ENCODE measurements around the gene ZNF579. TPM values are rescaled to one million over a fixed set of nuclear protein-coding genes. Genes with fewer than 3 reads are reported as not detected.

The ZNF579 gene
- total RNA-seq, 1 experiment from 2014 or later, result 13.5 TPM

DNA sequence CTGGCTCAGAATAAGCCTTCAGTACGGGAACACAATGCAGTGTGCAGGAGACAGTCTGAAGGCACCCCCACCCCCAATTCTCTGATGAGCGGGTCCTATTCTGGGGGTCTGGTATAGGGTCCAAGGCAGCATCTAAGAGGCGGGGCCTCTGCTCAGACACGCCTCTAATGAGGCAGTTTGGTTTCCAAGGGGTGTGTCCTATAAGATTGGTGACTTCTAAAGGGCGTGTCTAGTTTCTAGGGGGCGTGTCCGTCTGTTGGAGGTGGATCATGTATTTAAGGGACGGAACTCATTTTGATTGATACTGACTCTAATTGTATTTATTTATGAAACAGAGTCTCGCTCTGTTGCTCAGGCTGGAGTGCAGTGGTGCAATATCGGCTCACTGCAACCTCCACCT is 10.0 kb upstream of the ZNF579 start:
- BruUV-seq (replicated peaks), result no TSS peak
- Histone ChIP-seq H3K4me1 (ENCODE audit: insufficient read depth, low read length) (peaks cover 10% of the 10 kb centered on the region), H3K9me3 (ENCODE audit: low read length) (no peaks in the 10 kb centered on the region), H3K79me2 (ENCODE audit: low read length) (no peaks in the 10 kb centered on the region), H3K4me2 (ENCODE audit: low read length) (no peak overlapping the region), H3K36me3 (ENCODE audit: low read depth, low read length) (peaks cover 4% of the 10 kb centered on the region; the same call in 1 of the 2 replicates), H3K27me3 (ENCODE audit: low read length) (no peaks in the 10 kb centered on the region), H3K4me3 (ENCODE audit: low read length) (no peak overlapping the region), H3K27ac (ENCODE audit: low read length) (no peak overlapping the region), H3K9ac (ENCODE audit: low read length) (no peak overlapping the region), H3K9me2 (replicated peaks; ENCODE audit: low read length) (no peaks in the 10 kb centered on the region), H2AFZ (ENCODE audit: low read length) (no peak overlapping the region), H4K20me1 (ENCODE audit: low read length) (no peaks in the 10 kb centered on the region), H3F3A (ENCODE audit: low read length, unreplicated experiment) (no peaks in the 10 kb centered on the region)
- DNase-seq (peak; percentile 58), ATAC-seq (no peak)
- TF ChIP-seq CTCF (conservative IDR thresholded peaks at IDR 0.05; ENCODE audit: low read depth, low read length) (no peak), EZH2phosphoT487 (IDR thresholded peaks at IDR 0.05; ENCODE audit: borderline replicate concordance, low read length) (no peak), EZH2 (IDR thresholded peaks at IDR 0.05; ENCODE audit: low read length, unreplicated experiment) (no peak)
- CTCF ChIA-PET, result no interaction called here
- POLR2A ChIA-PET (ENCODE audit: unreplicated experiment), result no interaction called here
- intact Hi-C loops (cut with micrococcal nuclease), result no loop called here

- no peaks in the 10 kb centered on the region for H3K9me2 ChIP-seq (replicated peaks; ENCODE audit: low read length)
- intact Hi-C loops (cut with micrococcal nuclease), result no loop called here
- H3K9ac ChIP-seq (ENCODE audit: low read length), result no peak overlapping the region
- H3F3A ChIP-seq (ENCODE audit: low read length, unreplicated experiment), result no peaks in the 10 kb centered on the region
- H3K9me3 ChIP-seq (ENCODE audit: low read length), result no peaks in the 10 kb centered on the region
- TF ChIP-seq CTCF (conservative IDR thresholded peaks at IDR 0.05; ENCODE audit: low read depth, low read length), result no peak
- TF ChIP-seq EZH2phosphoT487 (IDR thresholded peaks at IDR 0.05; ENCODE audit: borderline replicate concordance, low read length), result no peak
- TF ChIP-seq EZH2 (IDR thresholded peaks at IDR 0.05; ENCODE audit: low read length, unreplicated experiment), result no peak
- H3K4me3 ChIP-seq (ENCODE audit: low read length), result no peak overlapping the region
- H2AFZ ChIP-seq (ENCODE audit: low read length), result no peak overlapping the region
- no peak overlapping the region for H3K27ac ChIP-seq (ENCODE audit: low read length)
- ATAC-seq, result no peak
- H3K36me3 ChIP-seq (ENCODE audit: low read depth, low read length), result no peaks in the 10 kb centered on the region; the same call in 1 of the 2 replicates
- H3K4me2 ChIP-seq (ENCODE audit: low read length), result no peak overlapping the region
- BruUV-seq (replicated peaks), result no TSS peak
- POLR2A ChIA-PET (ENCODE audit: unreplicated experiment), result no interaction called here
- CTCF ChIA-PET, result no interaction called here
- H3K4me1 ChIP-seq (ENCODE audit: insufficient read depth, low read length), result peaks cover 10% of the 10 kb centered on the region
- no peaks in the 10 kb centered on the region for H4K20me1 ChIP-seq (ENCODE audit: low read length)
- no peak for DNase-seq
- no peaks in the 10 kb centered on the region for H3K79me2 ChIP-seq (ENCODE audit: low read length)
- no peaks in the 10 kb centered on the region for H3K27me3 ChIP-seq (ENCODE audit: low read length)
These were observed 9.5 kb upstream of the ZNF579 start for GRCh38 chr19:55590109-55590508.

GRCh38 chr19:55588738-55589137 is 8.1 kb upstream of the ZNF579 start:
- Histone ChIP-seq H3K27ac (ENCODE audit: low read length) (no peak overlapping the region), H3K4me1 (ENCODE audit: insufficient read depth, low read length) (peaks cover 10% of the 10 kb centered on the region), H3K27me3 (ENCODE audit: low read length) (no peaks in the 10 kb centered on the region), H3K36me3 (ENCODE audit: low read depth, low read length) (no peaks in the 10 kb centered on the region; the same call in 1 of the 2 replicates), H3F3A (ENCODE audit: low read length, unreplicated experiment) (no peaks in the 10 kb centered on the region), H3K4me2 (ENCODE audit: low read length) (no peak overlapping the region), H3K9ac (ENCODE audit: low read length) (no peak overlapping the region), H3K9me3 (ENCODE audit: low read length) (no peaks in the 10 kb centered on the region), H3K4me3 (ENCODE audit: low read length) (no peak overlapping the region), H3K9me2 (replicated peaks; ENCODE audit: low read length) (no peaks in the 10 kb centered on the region), H4K20me1 (ENCODE audit: low read length) (no peaks in the 10 kb centered on the region), H3K79me2 (ENCODE audit: low read length) (no peaks in the 10 kb centered on the region), H2AFZ (ENCODE audit: low read length) (no peak overlapping the region)
- no peak for TF ChIP-seq EZH2phosphoT487 (IDR thresholded peaks at IDR 0.05; ENCODE audit: borderline replicate concordance, low read length)
- TF ChIP-seq EZH2 (IDR thresholded peaks at IDR 0.05; ENCODE audit: low read length, unreplicated experiment), result no peak
- TF ChIP-seq CTCF (conservative IDR thresholded peaks at IDR 0.05; ENCODE audit: low read depth, low read length), result no peak
- intact Hi-C loops (cut with micrococcal nuclease), result no loop called here
- DNase-seq (no peak), ATAC-seq (no peak)
- ChIA-PET POLR2A (ENCODE audit: unreplicated experiment) (no interaction called here), CTCF (no interaction called here)
- no TSS peak for BruUV-seq (replicated peaks)
